Measurements from ENCODE around the gene COG5. TPM values are rescaled to one million over a fixed set of nuclear protein-coding genes. Genes with fewer than 3 reads are reported as not detected.

Gene COG5
- total RNA-seq, 2 donors from 2014 or later, result 41.8 to 50.2 TPM

- DNase-seq (ENCODE audit: low spot score), result no peak
- intact Hi-C loops (cut with DNase I), result loop anchor here in 1 of 2 donors (5.0 kb wide), 1 partner anchor 228 kb away; no protein-coding TSS in a partner anchor
Observed at GRCh38 chr7:107315716-107316220, 248.0 kb downstream of the COG5 start.

GRCh38 chr7:107313355-107313754, 250.4 kb downstream of the COG5 start:
- intact Hi-C loops (cut with DNase I), result no loop called here
- DNase-seq (ENCODE audit: low spot score), result no peak

GRCh38 chr7:107312418-107312817, 251.3 kb downstream of the COG5 start:
- intact Hi-C loops (cut with DNase I), result no loop called here

GRCh38 chr7:107309296-107309695, 254.4 kb downstream of the COG5 start:
- no peak for DNase-seq (ENCODE audit: low spot score)
- intact Hi-C loops (cut with DNase I), result no loop called here

More at GRCh38 chr7:107312418-107312817, 251.3 kb downstream of the COG5 start:
- no peak for DNase-seq (ENCODE audit: low spot score)

GRCh38 chr7:107304636-107305035, 259.1 kb downstream of the COG5 start:
- DNase-seq (ENCODE audit: low spot score), result no peak
- intact Hi-C loops (cut with DNase I), result loop anchor here in 1 of 2 donors (5.0 kb wide), 1 partner anchor 367 kb away; no protein-coding TSS in a partner anchor

GRCh38 chr7:107304063-107304462, 259.7 kb downstream of the COG5 start:
- intact Hi-C loops (cut with DNase I), result loop anchor here in 1 of 2 donors (5.0 kb wide), 1 partner anchor 367 kb away; no protein-coding TSS in a partner anchor
- no peak for DNase-seq (ENCODE audit: low spot score)

GRCh38 chr7:107302250-107302847, 261.4 kb downstream of the COG5 start:
- intact Hi-C loops (cut with DNase I), result loop anchor here in 1 of 2 donors (5.0 kb wide), 1 partner anchor 365 kb away; no protein-coding TSS in a partner anchor
- DNase-seq (ENCODE audit: low spot score), result no peak

GRCh38 chr7:107294182-107294581, 269.5 kb downstream of the COG5 start:
- intact Hi-C loops (cut with DNase I), result no loop called here
- no peak for DNase-seq (ENCODE audit: low spot score)

- DNase-seq (ENCODE audit: low spot score), result no peak
- intact Hi-C loops (cut with DNase I), result no loop called here
Observed at GRCh38 chr7:107292591-107292990, 271.1 kb downstream of the COG5 start.

- no peak for DNase-seq (ENCODE audit: low spot score)
- intact Hi-C loops (cut with DNase I), result no loop called here
Observed at GRCh38 chr7:107291434-107291833, 272.3 kb downstream of the COG5 start.

- intact Hi-C loops (cut with DNase I), result no loop called here
- DNase-seq (ENCODE audit: low spot score), result no peak
Observed at GRCh38 chr7:107286751-107287621, 276.7 kb downstream of the COG5 start.

- intact Hi-C loops (cut with DNase I), result no loop called here
- no peak for DNase-seq (ENCODE audit: low spot score)
Observed at GRCh38 chr7:107284911-107285479, 278.7 kb downstream of the COG5 start.

- no peak for DNase-seq (ENCODE audit: low spot score)
- intact Hi-C loops (cut with DNase I), result no loop called here
Observed at GRCh38 chr7:107277331-107277730, 286.4 kb downstream of the COG5 start.

GRCh38 chr7:107276220-107276827, 287.4 kb downstream of the COG5 start:
- intact Hi-C loops (cut with DNase I), result no loop called here
- DNase-seq (ENCODE audit: low spot score), result no peak

GRCh38 chr7:107274506-107274905, 289.2 kb downstream of the COG5 start:
- intact Hi-C loops (cut with DNase I), result no loop called here
- DNase-seq (ENCODE audit: low spot score), result no peak

- intact Hi-C loops (cut with DNase I), result no loop called here
- no peak for DNase-seq (ENCODE audit: low spot score)
Observed at GRCh38 chr7:107269790-107270189, 293.9 kb downstream of the COG5 start.

- DNase-seq (ENCODE audit: low spot score), result no peak
- intact Hi-C loops (cut with DNase I), result no loop called here
Observed at GRCh38 chr7:107268594-107268993, 295.1 kb downstream of the COG5 start.

GRCh38 chr7:107267138-107267537, 296.6 kb downstream of the COG5 start:
- DNase-seq (ENCODE audit: low spot score), result no peak
- intact Hi-C loops (cut with DNase I), result no loop called here

- intact Hi-C loops (cut with DNase I), result no loop called here
- no peak for DNase-seq (ENCODE audit: low spot score)
Observed at GRCh38 chr7:107264723-107265122, 299.0 kb downstream of the COG5 start.

- intact Hi-C loops (cut with DNase I), result no loop called here
Observed at GRCh38 chr7:107262857-107263256, 300.9 kb downstream of the COG5 start.

More at GRCh38 chr7:107262857-107263256, 300.9 kb downstream of the COG5 start:
- no peak for DNase-seq (ENCODE audit: low spot score)

Data from posterior vena cava (tissue), 2 donors.